Measurements from ENCODE around the gene MRPL4.

- TF ChIP-seq CTCF (IDR thresholded peaks at IDR 0.05) (no peak), POLR2AphosphoS5 (IDR thresholded peaks at IDR 0.05) (no peak), POLR2A (IDR thresholded peaks at IDR 0.05) (no peak)
Measured at GRCh38 chr19:10284065-10284959, 32.3 kb downstream of the MRPL4 start.
